GM21723 (cell line): Measurements from ENCODE around the gene VRTN.
"Not testable (repeated sequence)": the region's sequence is repeated elsewhere in the genome, so short reads cannot be mapped to it uniquely, and the experiment has no call there.

Source experiments
- ATAC-seq: cut with Tn5 transposase; IDR thresholded peaks from one replicate; pipeline ENCODE4 v1.9.1; 2021; ENCODE audit warnings: mild to moderate bottlenecking, moderate library complexity; ENCODE audit not compliant: unreplicated experiment

Gene VRTN

DNA sequence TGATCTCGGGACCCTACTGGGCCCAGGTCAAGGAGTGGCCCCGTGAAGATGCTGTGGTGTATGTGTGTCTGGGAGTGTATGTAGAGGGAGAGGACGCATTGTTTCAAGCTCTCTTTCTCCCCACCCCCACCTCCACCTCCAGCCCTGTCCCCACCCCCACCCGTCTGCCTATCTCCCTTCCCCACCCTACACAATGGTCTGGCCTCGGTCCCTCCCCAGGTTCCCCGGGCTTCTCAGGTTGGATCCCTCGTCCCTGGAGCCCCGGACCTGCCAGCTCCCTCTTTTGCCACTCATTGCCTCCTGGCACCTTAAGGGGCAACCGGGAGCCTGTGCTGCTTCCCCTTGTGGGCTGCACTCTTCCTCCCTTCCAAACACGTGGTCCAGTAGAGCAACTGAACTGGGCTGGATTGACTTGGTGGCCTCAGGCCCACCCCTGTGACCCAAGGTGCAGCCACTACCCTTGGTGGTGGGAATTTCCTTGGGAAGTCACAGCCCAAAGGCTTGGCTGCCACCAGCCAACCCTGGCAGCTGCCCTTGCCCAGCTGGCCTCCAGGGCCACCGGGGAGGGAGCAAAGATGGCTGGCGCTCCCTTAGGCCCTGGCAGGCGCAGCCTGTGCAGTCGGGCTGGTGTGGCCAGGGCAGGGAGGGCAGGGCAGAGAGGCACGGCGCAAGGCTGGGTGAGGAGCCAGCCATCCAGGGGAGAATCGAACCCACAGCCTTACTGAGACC lies 628 bp downstream of the VRTN start:
- ATAC-seq: no peak

DNA sequence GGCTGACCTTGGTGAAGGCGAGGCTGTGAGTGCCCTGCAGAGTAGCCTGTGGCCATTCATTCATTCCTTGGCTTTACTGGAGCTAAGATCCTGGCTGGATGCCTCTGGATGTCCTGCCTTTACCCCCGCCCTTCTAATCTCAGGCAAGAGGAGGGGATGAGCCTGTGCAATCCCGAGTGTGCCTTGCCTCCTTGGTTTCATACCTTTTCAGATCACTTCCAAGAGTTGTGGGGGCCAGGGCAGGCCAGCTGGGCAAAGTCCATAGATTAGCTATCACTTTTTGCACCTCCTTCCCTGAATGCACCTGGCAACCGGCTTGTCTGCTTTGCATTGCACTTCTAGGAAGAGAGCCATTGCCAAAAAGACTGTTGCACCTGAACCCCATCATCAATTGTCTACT lies 1.5 kb downstream of the VRTN start:
- ATAC-seq: no peak

DNA sequence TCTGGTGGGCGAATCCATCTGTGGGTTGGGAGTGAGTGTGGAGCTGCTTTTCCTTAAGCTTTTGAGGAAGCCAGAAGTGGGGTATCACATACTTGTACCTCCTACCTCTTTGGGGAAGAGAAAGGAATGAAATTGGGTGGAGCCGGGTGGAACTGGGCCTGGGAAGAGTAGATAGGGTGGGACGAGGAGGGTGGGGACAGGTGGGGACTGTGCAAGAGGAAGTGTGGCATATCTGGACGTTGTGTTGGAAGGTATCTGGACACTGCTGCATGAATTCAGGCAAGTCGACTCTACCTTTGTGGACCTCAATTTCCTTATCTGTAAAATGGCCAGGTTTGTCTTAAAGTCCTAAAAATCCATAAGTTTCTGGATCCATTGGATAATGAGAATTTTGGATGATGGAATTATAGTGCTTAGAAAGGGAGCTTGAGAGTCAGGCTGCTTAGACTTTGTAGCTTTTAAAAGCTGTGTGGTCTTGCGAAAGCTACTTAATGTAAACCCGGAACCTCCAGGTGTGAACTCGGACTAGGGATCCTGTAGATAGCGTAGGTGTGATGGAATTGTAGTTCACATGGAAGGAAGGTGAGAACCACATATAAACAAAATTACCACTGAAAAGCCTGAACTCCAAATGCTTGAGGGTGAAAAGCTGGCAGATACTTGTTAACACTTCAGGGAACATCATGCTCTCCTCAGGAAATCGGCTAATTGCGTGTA lies 2.1 kb downstream of the VRTN start:
- no peak for ATAC-seq

DNA sequence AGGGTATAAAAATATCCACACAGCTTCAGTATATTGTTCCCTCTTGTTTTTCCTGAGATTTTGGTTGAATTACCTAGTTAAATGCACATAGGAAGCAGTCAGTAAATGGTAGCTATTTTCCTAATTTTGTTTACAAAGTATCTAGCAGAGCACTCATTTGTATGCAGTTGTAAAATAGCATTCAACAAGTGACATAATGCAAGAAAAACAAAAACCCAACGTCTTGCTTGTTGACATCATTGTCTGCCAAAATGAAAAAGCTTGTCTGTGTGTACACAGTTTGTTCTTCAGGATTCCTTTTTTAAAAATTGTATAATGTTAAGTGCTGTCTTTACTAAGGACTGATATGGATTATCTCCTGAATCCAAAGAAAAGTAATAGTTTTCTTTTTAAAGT lies 2.7 kb downstream of the VRTN start:
- no peak for ATAC-seq

DNA sequence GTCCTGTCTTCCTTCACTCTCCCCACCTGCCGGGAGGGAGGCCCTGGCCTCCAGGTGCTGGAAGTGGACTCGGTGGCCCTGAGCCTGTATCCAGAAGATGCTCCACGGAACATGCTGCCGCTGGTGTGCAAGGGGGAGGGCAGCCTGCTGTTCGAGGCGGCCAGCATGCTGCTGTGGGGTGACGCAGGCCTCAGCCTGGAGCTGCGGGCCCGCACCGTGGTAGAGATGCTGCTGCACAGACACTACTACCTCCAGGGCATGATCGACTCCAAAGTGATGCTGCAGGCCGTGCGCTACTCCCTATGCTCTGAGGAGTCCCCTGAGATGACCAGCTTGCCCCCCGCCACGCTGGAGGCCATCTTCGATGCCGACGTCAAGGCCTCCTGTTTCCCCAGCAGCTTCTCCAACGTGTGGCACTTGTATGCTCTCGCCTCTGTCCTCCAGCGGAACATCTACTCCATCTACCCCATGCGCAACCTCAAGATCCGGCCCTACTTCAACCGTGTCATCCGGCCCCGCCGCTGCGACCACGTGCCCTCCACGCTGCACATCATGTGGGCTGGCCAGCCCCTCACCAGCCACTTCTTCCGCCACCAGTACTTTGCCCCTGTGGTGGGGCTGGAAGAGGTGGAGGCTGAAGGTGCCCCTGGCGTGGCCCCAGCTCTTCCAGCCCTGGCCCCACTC lies 8.8 kb downstream of the VRTN start:
- ATAC-seq: no peak

DNA sequence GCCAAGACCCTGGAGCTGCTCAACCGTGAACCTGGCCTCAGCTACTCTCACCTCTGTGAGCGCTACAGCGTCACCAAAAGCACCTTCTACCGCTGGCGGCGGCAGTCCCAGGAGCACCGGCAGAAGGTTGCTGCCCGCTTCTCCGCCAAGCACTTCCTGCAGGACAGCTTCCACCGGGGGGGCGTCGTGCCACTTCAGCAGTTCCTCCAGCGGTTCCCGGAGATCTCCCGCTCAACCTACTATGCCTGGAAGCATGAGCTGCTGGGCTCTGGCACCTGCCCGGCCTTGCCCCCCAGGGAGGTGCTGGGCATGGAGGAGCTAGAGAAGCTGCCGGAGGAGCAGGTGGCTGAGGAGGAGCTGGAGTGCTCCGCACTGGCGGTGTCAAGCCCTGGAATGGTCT lies 9.3 kb downstream of the VRTN start:
- ATAC-seq: no peak

DNA sequence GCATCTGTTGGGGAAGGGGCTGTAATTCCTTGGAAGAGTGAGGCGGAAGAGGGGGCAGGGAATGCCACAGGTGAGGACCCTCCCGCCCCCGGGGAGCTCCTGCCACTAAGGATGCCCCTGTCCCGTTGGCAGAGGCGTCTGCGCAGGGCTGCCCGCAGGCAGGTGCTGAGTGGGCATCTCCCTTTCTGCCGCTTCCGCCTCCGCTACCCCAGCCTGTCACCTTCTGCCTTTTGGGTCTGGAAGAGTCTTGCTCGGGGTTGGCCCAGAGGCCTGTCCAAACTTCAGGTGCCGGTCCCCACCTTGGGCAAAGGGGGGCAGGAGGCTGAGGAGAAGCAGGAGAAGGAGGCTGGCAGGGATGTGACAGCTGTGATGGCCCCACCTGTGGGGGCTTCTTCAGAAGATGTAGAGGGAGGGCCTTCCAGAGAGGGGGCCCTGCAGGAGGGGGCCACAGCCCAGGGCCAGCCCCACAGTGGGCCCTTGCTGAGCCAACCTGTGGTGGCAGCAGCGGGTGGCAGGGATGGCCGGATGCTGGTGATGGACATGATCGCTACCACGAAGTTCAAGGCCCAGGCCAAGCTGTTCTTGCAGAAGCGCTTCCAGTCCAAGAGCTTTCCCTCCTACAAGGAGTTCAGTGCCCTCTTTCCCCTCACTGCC lies 10.0 kb downstream of the VRTN start:
- ATAC-seq: no peak

DNA sequence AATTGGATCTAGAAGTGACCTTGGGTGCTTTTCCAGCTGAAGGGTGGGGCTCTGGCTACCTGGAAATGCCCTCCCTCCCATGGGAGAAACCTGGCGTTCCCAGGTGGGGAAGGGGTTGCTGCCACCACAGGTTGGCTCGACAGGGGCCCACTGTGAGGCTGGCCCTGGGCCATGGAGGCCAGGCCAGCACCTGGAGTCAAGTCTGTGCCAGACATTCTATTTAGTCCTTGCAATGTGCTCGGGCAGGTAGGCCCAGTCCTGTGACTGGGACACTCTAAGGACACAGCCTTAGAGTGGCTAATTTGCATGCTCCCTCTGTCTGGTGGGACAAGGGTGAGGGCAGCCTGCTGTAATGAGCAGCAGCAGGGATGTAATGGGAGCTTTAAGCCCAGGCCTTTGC lies 11.9 kb downstream of the VRTN start:
- no peak for ATAC-seq

DNA sequence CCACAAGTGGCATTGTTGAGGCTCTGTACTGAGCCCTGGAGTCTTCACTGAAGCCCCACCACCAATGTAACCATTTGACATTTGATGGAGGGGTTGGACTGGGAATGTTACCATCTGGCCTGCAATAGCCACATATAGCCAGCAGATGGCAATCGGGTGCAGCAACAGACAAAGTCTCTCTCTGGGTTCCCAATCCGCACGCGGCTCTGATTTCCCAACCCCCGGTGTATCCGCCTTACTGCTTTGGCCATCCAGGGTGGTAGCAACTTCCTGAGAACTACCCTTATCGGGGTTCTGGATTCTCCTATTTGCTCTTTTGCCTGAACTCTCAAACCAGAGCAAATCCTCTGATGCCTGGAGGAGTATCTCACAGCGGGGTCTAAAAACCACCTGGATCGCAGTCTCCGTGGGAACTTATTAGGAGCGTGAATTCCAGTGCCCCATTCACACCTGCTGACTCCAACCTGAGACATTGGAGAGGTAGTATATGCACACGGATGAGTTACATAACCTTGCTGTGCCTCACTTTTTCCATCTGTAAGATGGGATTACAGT lies 14.2 kb downstream of the VRTN start:
- ATAC-seq: no peak

DNA sequence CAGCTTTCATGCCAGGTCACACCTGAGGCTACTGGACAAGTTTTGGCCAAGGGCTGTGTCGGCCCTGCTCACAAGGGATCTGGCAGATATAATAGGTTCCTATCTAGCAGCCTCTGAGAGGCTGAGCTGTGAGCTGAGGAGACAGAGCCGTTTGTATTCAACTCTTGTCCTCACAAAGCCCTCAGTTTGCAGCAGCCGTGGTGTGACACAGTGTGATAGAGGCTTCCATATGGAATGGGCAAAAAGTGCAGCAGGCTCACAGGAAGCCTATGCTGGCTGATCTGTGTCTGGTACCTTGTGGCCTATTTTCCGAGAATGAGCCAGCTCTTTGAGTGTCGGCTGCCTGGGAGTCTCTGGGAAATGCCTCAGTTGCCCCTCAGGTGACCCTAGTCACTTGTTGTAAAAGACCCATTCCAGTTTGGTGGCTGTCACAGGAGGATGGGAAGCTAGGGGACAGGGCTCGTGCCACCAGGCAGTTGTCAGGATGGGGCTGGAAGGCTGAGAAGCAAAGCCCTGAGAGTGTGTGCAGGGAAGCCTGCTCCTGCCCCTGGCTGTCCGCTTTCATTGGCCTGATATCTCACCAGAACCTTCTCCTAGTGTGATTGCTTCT lies 16.1 kb downstream of the VRTN start:
- no peak for ATAC-seq

DNA sequence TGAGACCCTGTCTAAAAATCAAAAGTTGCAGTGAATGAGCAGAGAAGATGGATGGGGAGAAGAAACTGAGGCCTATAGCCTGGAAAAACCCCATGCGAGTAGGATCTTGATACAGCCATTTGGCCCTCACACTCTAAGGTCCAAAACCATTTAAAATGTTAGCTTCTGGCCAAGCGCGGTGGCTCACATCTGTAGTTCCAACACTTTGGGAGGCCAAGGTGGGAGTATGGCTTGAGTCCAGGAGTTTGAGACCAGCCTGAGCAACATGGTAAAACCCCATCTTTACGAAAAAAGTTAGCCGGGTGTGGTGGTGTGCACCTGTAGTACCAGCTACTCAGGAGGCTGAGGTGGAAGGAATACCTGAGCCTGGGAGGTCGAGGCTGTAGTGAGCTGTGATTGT lies 19.8 kb downstream of the VRTN start:
- ATAC-seq: no peak

DNA sequence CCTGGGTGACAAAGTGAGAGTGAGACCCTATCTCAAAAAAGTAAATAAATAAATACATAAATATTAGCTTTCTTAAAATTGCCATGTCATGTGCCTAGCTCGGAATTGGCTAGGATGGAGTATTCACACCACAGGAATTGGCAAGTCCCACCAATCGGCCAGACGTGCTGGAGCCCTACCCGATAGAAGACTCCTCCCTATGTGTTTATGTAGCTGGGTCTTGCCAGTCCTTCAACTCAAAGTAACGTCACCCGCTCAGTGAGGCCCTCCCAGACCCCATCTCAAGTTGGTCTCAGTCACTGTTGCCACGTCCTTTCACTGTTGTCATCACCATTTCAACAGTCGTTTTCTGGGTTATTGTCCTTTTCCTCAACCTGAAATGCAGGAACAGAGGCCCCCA lies 20.2 kb downstream of the VRTN start:
- no peak for ATAC-seq

DNA sequence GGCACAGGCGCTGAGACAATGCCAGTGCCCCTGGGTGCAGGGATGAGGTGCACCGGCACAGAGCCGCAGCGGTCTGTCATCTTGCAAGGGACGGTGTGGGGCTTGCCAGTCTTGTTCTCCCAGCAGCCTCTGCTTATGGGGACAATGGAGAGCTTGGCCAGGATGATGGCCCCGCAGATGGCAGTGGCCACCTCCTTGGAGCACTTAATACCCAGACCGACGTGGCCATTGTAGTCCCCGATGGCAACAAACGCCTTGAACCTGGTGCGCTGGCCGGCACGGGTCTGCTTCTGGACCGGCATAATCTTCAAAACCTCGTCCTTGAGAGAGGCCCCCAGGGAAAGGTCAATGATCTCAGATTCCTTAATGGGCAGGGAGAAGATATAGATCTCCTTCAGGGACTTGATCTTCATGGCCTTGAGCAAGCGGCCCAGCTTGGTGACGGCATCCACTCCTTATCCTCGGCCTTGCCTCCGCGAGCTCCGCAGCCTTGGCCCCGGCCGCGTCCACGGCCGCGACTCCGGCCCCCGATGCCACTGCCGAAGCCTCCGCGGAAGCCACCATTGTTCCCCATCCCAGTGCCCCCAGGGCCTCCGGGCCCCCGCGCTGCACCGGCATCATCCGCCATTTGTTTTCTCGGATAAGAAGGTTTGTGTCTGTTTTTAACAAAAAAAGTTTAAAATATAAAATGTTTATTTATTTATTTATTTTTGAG lies 29.9 kb downstream of the VRTN start:
- ATAC-seq: no peak

DNA sequence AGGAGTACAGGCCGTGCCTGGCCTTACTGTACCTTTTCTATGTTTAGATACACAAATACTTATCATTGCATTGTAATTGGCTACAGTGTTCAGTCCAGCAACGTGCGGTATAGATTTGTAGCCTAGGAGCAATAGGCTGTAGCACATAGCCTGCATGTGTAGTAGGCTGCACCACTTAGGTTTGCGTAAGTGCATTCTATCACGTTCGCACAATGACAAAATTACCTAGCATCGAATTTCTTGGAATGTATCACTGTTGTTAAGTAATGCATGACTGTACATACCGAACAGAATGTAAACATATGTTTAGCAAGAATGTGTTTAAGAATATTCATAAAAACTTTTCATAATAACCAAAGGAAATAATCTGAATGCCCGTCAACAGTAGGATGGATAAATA lies 31.9 kb downstream of the VRTN start:
- ATAC-seq: no peak

DNA sequence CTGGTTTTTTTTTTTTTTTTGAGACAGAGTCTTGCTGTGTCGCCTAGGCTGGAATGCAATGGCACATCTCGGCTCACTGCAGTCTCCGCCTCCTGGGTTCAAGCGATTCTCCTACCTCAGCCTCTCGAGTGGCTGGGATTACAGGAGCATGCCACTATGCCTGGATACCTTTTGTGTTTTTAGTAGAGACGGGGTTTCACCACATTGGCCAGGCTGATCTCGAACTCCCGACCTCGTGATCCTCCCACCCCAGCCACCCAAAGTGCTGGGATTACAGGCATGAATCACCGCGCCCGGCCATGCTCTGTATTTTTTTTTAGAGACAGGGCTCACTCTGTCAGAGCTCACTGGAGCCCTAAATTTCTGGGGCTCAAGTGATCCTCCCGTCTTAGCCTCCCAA lies 32.6 kb downstream of the VRTN start:
- ATAC-seq: no peak

DNA sequence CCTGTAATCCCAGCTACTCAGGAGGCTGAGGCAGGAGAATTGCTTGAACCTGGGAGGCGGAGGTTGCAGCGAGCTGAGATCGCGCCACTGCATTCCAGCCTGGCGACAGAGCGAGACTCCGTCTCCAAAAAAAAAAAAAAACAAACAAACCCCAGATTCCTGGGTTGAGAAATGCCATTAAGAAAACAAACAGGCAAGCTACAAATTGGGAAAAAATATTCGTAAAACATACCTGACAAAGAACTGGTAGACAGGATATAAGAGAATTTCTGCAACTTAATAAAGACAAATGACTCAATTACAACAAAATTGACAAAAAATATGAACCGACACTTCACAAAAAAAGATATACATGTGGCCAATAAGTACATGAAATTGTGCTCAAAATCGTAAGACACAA lies 33.3 kb downstream of the VRTN start:
- ATAC-seq: not testable (repeated sequence)

DNA sequence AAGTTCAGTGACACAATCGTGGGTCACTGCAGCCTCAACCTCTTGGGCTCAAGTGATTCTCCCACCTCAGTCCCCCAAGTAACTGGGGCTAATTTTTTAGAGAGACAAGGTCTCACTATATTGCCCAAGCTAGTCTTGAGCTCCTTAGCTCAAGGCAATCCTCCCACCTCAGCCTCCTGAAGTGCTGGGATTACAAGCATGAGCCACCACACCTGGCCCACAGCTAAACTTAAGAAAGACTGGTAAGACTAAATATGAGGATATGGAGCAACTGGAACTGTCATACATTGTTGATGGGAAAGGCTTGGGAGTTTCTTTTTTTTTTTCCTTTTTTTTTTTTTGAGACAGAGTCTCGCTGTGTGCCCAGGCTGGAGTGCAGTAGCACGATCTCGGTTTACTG lies 34.0 kb downstream of the VRTN start:
- ATAC-seq: no peak

DNA sequence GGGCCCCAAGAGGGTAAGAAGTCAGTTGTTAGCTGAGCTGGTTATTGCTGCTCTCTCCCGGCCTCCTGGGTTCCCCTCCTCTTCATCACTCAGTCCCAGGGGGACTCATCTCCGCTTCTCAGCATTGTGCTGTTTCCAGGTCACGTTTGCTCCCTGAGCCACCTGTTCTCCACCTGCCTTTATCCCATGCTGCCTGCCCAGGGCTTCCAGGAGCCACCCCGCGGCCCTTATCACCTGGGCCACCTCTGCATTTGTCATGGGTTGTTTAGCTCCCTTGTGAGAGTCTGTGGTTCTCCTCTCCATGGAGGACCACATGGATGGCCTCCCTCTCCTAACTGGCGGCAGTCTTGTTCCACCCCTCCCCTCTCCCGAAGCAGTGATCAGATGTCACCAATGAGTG lies 41.7 kb downstream of the VRTN start:
- no peak for ATAC-seq

DNA sequence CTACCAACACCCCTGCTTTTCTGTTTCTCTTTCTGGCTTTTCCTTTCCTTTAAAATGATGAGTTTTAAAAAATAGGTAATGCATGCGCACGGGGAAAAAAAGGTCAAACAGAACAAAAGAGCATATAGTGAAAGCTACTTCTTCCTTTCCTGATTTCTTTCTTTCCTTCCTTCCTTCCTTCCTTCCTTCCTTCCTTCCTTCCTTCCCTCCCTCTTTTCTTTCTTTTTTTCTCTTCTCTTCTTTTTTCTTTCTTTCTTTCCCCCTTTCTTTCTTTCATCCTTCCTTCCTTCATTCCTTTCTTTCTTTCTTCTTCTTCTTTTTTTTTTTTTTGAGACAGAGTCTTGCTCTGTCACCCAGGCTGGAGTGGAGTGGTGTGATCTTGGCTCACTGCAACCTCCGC lies 42.2 kb downstream of the VRTN start:
- ATAC-seq: not testable (repeated sequence)

DNA sequence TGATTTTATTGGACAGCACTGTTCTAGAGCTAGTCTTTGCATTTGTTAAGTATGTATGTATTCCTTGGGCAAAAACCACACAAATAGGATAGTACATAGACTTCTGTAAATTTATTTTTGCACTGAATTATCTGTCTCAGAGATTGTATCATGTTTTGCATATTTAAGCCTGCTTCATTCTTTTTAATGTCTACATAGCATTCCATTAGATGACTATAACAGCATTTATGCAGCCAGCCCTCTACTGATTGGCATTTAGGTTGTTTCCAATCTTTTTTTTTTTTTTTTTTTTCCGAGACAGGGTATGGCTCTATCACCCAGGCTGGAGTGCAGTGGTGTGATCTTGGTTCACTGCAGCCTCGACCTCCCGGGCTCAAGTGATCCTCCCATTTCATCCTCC lies 43.2 kb downstream of the VRTN start:
- no peak for ATAC-seq
